Fibroblast of pulmonary artery (primary cell): Measurements from ENCODE around the gene CRYGB.

Experiments used
- DNase-seq: peaks from one replicate; pipeline ENCODE4 v3.0.0-alpha.2; 2010; ENCODE audit warnings: low read depth
- H3K4me3 ChIP-seq: replicated peaks from 2 replicates; pipeline ENCODE4 v1.5.1; 2011; ENCODE audit warnings: low read depth, mild to moderate bottlenecking, control low read depth, low read length, moderate library complexity
- CTCF ChIP-seq: IDR thresholded peaks from 2 replicates; pipeline ENCODE4 v1.5.1; 2011; ENCODE audit warnings: mild to moderate bottlenecking, control low read depth, low read length, inconsistent platforms; ENCODE audit errors: missing control alignments

CRYGB gene

GRCh38 chr2:208186465-208186864 lies 40.5 kb upstream of the CRYGB start:
- no peak overlapping the region for H3K4me3 ChIP-seq
- DNase-seq, result no peak
- TF ChIP-seq CTCF, result no peak

- TF ChIP-seq CTCF, result no peak
- DNase-seq, result no peak
- no peak overlapping the region for H3K4me3 ChIP-seq
Measured at GRCh38 chr2:208183972-208184705, 38.2 kb upstream of the CRYGB start.

- TF ChIP-seq CTCF, result no peak
- no peak overlapping the region for H3K4me3 ChIP-seq
- DNase-seq, result no peak
Measured at GRCh38 chr2:208183526-208183925, 37.6 kb upstream of the CRYGB start.

- no peak overlapping the region for H3K4me3 ChIP-seq
- TF ChIP-seq CTCF, result no peak
- DNase-seq, result no peak
Measured at GRCh38 chr2:208182835-208183234, 36.9 kb upstream of the CRYGB start.

DNA sequence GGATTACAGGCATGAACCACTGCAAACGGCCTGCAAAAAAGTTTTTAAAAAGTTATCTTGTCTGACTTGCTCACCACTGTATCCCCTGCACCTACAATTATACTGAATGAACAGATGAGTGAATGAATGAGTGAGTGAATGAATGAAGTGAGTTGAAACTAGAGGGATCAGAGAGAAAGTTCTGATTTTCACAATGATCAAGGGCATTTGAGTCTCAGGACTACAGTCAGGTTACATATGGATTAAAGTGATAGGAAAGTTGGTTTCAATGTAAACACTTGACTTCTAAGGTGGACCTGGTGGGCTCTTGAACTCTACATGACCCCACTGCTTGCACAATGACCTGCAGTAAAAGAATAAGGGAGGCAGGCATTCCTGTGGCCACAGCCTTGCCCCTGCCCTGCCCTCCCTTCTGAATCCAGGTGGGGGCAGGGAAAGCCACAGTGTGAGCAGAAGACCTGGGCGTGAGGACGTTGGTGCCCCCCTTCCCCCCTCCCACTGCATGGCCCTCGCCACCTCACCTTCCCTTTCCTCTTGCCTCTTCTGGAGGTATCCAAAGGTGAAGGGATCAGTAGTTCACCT lies 33.2 kb upstream of the CRYGB start:
- TF ChIP-seq CTCF, result no peak
- DNase-seq, result no peak
- no peak overlapping the region for H3K4me3 ChIP-seq

- no peak for DNase-seq
- no peak for TF ChIP-seq CTCF
Measured at GRCh38 chr2:208175840-208176153, 29.8 kb upstream of the CRYGB start.

DNA sequence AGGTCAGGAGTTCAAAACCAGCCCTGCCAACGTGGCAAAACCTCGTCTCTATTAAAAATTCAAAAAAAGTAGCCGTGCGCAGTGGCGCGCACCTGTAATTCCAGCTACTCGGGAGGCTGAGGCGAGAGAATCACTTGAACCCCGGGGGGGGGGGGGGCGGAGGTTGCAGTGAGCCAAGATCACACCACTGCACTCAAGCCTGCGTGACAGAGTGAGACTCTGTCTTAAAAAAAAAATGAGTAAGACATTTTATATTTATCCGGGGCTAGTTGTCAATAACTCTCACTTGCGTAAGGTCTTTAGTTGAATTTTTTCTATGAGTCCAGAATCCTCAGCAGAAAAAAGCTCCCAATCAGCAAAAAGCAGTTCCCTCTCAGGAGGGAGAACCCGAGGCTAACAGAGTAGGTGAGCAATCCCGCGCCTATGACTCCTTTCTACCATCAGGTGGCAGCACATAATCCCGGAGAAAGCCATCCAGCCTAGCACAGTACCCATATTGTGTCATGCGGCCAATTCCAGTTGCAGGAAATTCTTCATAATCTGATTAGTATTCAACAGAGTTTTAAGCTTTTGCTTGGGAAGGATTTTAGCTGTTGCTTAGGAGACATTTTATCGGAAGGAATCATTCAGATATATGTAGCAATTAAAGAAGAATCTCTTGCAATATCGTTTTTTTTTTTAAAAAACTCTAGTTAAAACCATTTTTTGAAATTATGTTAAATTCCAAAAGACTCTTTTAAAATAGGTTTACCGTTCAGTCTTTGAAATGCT lies 29.3 kb upstream of the CRYGB start:
- DNase-seq, result peak; percentile 87
- peak; percentile 99 for TF ChIP-seq CTCF
- H3K4me3 ChIP-seq, result no peak overlapping the region

More at GRCh38 chr2:208175840-208176153, 29.8 kb upstream of the CRYGB start:
- no peak overlapping the region for H3K4me3 ChIP-seq
